Neural cell (in vitro differentiated cells): ENCODE results near the gene IRS2.

Experiments
- CTCF ChIP-seq: fragments of 450-650 bp; IDR thresholded peaks from 2 replicates; pipeline ENCODE4 v1.5.1; 2014; ENCODE audit warnings: antibody characterized with exemption, mild to moderate bottlenecking, moderate library complexity; ENCODE audit not compliant: poor library complexity, severe bottlenecking
- EP300 ChIP-seq: fragments of 450-650 bp; conservative IDR thresholded peaks from 2 replicates; pipeline ENCODE4 v1.6.1; 2014; ENCODE audit warnings: antibody characterized with exemption, mild to moderate bottlenecking, moderate library complexity; ENCODE audit not compliant: poor library complexity, severe bottlenecking
- EZH2 ChIP-seq: fragments of 200-600, 300-800 bp; shearing (Covaris generic), sonication (generic); IDR thresholded peaks from 2 replicates; pipeline ENCODE4 v1.6.1; 2014; ENCODE audit warnings: antibody characterized with exemption, low read length, borderline replicate concordance, mild to moderate bottlenecking; ENCODE audit not compliant: insufficient read depth, poor library complexity, severe bottlenecking
- MXI1 ChIP-seq: fragments of 450-650 bp; conservative IDR thresholded peaks from 2 replicates; pipeline ENCODE4 v1.6.1; 2014; ENCODE audit warnings: antibody characterized with exemption, mild to moderate bottlenecking; ENCODE audit not compliant: poor library complexity, severe bottlenecking
- RAD21 ChIP-seq: fragments of 450-650 bp; conservative IDR thresholded peaks from 2 replicates; pipeline ENCODE4 v1.6.1; 2014; ENCODE audit warnings: antibody characterized with exemption, mild to moderate bottlenecking, moderate library complexity
- TAF1 ChIP-seq: IDR thresholded peaks from 2 replicates; pipeline ENCODE4 v1.6.1; 2012; ENCODE audit warnings: low read depth
- TF ChIP-seq, protein P1 (sequence below): IDR thresholded peaks from 2 replicates; pipeline ENCODE4 v1.6.1; 2012; ENCODE audit warnings: borderline replicate concordance

DNA sequence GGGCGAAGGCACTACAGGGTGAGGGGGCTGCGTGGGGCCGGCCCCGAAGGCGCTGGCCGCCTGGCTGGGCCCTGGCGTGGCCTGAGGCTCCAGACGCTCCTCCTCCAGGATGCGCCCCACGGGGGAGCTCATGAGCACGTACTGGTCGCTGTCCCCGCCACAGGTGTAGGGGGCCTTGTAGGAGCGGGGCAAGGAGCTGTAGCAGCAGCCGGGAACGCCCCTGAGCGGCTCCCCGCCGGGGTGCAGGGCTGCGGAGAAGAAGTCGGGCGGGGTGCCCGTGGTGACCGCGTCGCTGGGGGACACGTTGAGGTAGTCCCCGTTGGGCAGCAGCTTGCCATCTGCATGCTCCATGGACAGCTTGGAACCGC, 3.0 kb downstream of the IRS2 start:
- TF ChIP-seq CTCF = no peak
- TF ChIP-seq EZH2 = no peak
- no peak for TF ChIP-seq EP300
- TF ChIP-seq, protein P1, sequence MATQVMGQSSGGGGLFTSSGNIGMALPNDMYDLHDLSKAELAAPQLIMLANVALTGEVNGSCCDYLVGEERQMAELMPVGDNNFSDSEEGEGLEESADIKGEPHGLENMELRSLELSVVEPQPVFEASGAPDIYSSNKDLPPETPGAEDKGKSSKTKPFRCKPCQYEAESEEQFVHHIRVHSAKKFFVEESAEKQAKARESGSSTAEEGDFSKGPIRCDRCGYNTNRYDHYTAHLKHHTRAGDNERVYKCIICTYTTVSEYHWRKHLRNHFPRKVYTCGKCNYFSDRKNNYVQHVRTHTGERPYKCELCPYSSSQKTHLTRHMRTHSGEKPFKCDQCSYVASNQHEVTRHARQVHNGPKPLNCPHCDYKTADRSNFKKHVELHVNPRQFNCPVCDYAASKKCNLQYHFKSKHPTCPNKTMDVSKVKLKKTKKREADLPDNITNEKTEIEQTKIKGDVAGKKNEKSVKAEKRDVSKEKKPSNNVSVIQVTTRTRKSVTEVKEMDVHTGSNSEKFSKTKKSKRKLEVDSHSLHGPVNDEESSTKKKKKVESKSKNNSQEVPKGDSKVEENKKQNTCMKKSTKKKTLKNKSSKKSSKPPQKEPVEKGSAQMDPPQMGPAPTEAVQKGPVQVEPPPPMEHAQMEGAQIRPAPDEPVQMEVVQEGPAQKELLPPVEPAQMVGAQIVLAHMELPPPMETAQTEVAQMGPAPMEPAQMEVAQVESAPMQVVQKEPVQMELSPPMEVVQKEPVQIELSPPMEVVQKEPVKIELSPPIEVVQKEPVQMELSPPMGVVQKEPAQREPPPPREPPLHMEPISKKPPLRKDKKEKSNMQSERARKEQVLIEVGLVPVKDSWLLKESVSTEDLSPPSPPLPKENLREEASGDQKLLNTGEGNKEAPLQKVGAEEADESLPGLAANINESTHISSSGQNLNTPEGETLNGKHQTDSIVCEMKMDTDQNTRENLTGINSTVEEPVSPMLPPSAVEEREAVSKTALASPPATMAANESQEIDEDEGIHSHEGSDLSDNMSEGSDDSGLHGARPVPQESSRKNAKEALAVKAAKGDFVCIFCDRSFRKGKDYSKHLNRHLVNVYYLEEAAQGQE = no peak
- TF ChIP-seq TAF1 = no peak
- TF ChIP-seq MXI1 = no peak
- no peak for TF ChIP-seq RAD21
